ENCODE data around the gene CDC42EP4. TPM values are rescaled to one million over a fixed set of nuclear protein-coding genes. Genes with fewer than 3 reads are reported as not detected.

The CDC42EP4 gene
- total RNA-seq, 1 donor from 2014 or later: 104 TPM

DNA sequence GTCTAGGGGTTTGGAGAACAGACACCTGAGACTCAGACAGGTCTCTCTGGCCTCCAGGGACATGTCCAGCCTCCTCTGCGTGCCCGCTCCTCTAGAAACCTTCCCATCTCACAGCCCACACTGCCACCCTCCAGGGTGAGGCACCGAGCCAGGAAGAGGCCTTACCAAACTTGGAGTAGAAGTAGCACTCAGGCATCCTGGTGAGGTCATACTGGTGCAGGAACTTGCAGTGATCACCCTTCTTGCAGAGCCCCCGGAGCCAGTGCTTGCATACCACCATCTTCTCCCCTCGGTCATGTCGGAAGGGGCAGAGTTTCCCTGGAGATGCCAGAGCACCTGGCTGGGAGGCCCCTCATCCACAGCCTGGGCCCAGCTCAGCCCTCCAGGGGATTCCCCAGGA, 54.3 kb downstream of the CDC42EP4 start:
- TF ChIP-seq, protein P1, sequence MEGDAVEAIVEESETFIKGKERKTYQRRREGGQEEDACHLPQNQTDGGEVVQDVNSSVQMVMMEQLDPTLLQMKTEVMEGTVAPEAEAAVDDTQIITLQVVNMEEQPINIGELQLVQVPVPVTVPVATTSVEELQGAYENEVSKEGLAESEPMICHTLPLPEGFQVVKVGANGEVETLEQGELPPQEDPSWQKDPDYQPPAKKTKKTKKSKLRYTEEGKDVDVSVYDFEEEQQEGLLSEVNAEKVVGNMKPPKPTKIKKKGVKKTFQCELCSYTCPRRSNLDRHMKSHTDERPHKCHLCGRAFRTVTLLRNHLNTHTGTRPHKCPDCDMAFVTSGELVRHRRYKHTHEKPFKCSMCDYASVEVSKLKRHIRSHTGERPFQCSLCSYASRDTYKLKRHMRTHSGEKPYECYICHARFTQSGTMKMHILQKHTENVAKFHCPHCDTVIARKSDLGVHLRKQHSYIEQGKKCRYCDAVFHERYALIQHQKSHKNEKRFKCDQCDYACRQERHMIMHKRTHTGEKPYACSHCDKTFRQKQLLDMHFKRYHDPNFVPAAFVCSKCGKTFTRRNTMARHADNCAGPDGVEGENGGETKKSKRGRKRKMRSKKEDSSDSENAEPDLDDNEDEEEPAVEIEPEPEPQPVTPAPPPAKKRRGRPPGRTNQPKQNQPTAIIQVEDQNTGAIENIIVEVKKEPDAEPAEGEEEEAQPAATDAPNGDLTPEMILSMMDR (IDR thresholded peaks at IDR 0.05): no peak
- DNase-seq (ENCODE audit: low spot score in 2 of 2): no peak
- intact Hi-C loops (cut with DNase I): loop anchor here (5.0 kb wide), 1 partner anchor 55 kb away; the partner anchor contains the start of gene CDC42EP4

DNA sequence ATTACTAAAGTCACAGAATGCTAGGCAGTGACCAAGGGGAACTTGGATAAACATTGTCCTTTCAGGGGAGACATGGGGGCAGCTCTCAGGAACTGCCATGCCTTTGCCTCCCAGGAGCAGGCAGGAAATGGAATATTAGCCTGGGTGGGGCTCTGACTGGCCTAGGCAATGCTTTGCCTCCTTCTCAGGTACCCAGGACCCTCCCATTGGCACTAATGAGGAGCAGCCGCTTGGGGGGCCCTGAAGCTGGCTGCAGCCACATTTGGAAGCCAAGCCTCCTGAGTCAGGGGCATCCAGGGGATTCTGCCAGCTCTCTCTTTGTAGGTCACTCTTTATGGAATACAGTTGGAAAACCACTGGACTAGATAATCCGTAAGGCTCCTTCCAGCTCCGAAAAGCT, 55.6 kb downstream of the CDC42EP4 start:
- intact Hi-C loops (cut with DNase I): loop anchor here (5.0 kb wide), 1 partner anchor 56 kb away; the partner anchor contains the start of gene CDC42EP4
- Histone ChIP-seq H3K36me3 (no peaks in the 10 kb centered on the region), H3K27ac (no peak overlapping the region), H3K4me3 (no peak overlapping the region), H3K9me3 (no peaks in the 10 kb centered on the region), H3K4me1 (no peaks in the 10 kb centered on the region), H3K27me3 (no peaks in the 10 kb centered on the region)
- TF ChIP-seq, protein P1 (IDR thresholded peaks at IDR 0.05): no peak
- DNase-seq (ENCODE audit: low spot score in 2 of 2): no peak

More for the DNA sequence above, 54.3 kb downstream of the CDC42EP4 start:
- H3K4me1 ChIP-seq: no peaks in the 10 kb centered on the region
- no peaks in the 10 kb centered on the region for H3K9me3 ChIP-seq
- H3K4me3 ChIP-seq: no peak overlapping the region
- H3K27ac ChIP-seq: no peak overlapping the region
- no peaks in the 10 kb centered on the region for H3K27me3 ChIP-seq
- H3K36me3 ChIP-seq: no peaks in the 10 kb centered on the region

DNA sequence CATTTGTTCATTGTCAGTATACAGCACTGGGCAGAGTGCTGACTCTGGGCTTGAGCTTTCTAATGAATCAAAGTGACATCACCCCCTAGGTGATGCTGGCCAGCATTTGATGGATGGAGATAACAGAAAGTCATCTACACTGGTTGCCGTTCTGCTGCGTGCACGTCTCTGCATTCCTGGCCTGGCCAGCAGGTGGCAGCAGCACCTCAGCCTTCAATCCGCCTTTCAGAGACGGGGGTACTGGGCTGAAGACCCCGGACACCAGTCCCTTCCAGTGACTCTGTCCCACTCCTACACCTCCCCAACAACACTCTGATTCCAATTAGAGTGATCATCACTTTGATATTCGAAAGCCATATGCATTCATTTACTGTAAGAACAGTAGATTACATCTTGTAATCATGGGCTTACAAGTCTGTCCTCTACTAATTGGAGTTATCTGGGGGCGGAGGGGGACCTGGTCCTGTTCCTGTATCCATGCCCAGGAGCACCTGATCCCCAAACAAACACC, 56.1 kb downstream of the CDC42EP4 start:
- Histone ChIP-seq H3K27me3 (no peaks in the 10 kb centered on the region), H3K4me1 (no peaks in the 10 kb centered on the region), H3K9me3 (no peaks in the 10 kb centered on the region), H3K4me3 (no peak overlapping the region), H3K36me3 (no peaks in the 10 kb centered on the region), H3K27ac (no peak overlapping the region)
- TF ChIP-seq, protein P1 (IDR thresholded peaks at IDR 0.05): peak; percentile 93 to 98 (median 95)
- no peak for DNase-seq (ENCODE audit: low spot score in 2 of 2)
- intact Hi-C loops (cut with DNase I): loop anchor here (1.0 to 5.0 kb wide), 2 partner anchors 57 to 115 kb away; partner anchors contain the start of gene CDC42EP4

DNA sequence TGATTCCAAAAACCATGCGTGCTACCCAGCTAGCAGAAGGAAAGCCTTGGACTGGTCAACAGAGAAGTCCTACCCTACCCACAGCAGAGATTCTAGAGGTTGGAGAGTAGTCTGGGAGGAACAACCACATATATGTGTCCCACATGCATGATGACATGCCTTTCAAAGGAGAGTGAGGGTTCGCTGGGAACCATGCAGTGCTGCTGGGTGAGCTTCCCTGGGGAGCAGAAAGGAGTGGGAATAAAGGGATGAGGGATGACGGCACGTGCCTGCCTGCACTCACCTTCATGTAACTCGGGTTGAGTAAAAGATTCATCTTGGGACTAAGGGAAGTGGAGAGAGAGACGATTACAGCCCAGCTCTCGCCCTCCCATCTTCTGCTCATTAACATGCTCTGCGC, 59.9 kb downstream of the CDC42EP4 start:
- intact Hi-C loops (cut with DNase I): no loop called here
- Histone ChIP-seq H3K36me3 (peaks cover 0 to 11% of the 10 kb centered on the region in 2 donors), H3K27me3 (no peaks in the 10 kb centered on the region), H3K9me3 (no peaks in the 10 kb centered on the region), H3K27ac (no peak overlapping the region), H3K4me1 (no peaks in the 10 kb centered on the region), H3K4me3 (no peak overlapping the region)
- TF ChIP-seq, protein P1 (IDR thresholded peaks at IDR 0.05): no peak
- DNase-seq (ENCODE audit: low spot score in 2 of 2): no peak

DNA sequence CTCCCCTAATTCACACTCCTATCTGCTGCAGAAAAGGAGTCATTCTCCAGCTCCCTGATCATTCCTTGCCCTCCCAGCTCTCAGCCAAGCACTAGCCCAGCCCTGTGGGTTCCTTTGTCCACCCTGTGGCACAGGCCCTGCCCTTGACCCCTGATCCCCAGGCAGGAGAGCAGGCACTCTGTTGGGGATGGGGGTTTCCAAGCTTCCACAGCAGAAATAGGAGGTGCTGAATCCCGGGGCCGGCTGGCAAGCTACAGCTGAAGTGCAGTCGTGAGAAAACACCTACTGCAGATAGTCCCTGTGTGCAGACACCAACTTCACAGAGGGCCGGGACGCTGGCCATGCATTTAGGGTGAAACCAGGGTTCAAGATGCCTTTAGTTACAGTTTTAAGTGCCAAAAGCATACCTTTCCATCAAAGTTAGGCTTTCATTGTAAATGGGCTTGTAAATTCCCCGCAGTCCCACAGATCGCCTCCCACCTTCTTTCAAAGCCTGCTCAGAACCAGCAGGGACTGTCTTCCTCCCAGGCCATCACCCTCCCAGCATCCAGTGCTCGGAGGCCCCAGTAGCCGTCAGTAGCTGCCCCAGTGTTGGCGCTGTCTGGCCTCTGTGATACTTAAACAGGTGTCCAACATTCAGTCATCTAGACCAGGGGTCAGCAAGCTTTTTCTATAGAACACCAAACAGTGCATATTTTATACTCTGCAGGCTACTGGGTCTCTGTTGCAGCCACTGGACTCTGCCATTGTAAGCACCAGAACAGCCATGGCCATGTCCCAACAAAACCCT, 60.8 kb downstream of the CDC42EP4 start:
- intact Hi-C loops (cut with DNase I): no loop called here
- Histone ChIP-seq H3K36me3 (peaks cover 0 to 19% of the 10 kb centered on the region in 2 donors), H3K27me3 (no peaks in the 10 kb centered on the region)

More for the DNA sequence above, 60.8 kb downstream of the CDC42EP4 start:
- TF ChIP-seq, protein P1 (IDR thresholded peaks at IDR 0.05): no peak
- Histone ChIP-seq H3K9me3 (no peaks in the 10 kb centered on the region), H3K4me1 (no peaks in the 10 kb centered on the region), H3K27ac (no peak overlapping the region), H3K4me3 (no peak overlapping the region)
- DNase-seq (ENCODE audit: low spot score in 2 of 2): no peak

Data from ascending aorta (tissue), 2 donors.